ENCODE data around the gene GALNTL6.
"Not testable (repeated sequence)": the region's sequence is repeated elsewhere in the genome, so short reads cannot be mapped to it uniquely, and the experiment has no call there.

GALNTL6 gene

DNA sequence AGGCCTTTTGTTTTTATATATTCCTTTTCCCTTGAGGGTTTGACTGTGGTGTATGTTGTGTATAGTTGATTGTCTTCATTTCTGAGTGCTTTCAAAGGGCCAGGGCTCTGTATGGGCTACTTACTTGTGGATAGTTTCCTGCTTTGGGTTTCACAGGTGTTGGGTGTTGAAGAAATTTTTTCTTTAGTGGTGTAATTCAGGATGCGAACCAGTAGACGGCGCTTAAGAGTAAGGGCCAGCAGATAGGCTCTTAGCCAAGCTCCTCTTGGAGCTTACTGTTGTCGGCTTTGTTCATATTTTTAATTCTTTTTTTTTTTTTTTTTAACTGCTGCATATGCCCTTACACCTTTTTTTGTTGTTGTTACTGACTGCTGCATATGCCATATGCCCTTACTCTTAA, 1079.1 kb downstream of the GALNTL6 start:
- Histone ChIP-seq H3K27ac (ENCODE audit: low read depth, low read length, severe bottlenecking) (no peak overlapping the region), H3K9me3 (ENCODE audit: control insufficient read depth, low read length) (peaks cover 6% of the 10 kb centered on the region), H3K4me1 (ENCODE audit: control insufficient read depth, insufficient read depth, low read length, poor library complexity, severe bottlenecking) (no peaks in the 10 kb centered on the region), H3K4me3 (ENCODE audit: extremely low read depth, insufficient read depth, low read length, poor library complexity, severe bottlenecking) (no peak overlapping the region), H3K36me3 (ENCODE audit: control insufficient read depth, insufficient read depth, low read length) (no peaks in the 10 kb centered on the region)
- no CpG with 5 or more reads among the region's 4 CpGs for WGBS, 2 experiments (ENCODE audit: insufficient coverage in 2 of 2)

DNA sequence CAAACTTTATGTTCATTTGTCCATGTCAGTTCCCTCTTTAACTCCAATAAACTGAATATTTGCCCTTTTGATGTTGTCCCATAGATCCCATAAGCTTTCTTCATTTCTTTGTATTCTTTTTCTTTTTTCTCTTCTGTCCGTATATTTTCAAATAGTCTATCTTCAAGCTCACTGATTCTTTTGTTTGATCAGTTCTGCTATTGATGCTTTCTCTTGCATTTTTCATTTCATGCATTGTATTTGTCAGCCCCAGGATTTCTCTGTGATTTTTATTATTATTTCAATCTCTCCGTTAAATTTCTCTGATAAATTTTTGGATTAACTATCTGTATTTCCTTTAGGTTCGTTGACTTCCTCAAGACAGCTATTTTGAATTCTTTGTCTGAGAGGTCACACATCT, 1082.5 kb downstream of the GALNTL6 start:
- H3K4me3 ChIP-seq (ENCODE audit: extremely low read depth, insufficient read depth, low read length, poor library complexity, severe bottlenecking): no peak overlapping the region
- no peak overlapping the region for H3K27ac ChIP-seq (ENCODE audit: low read depth, low read length, severe bottlenecking)
- 100% methylated on average over 1 of the region's 3 CpGs; no CpG with 5 or more reads in 1 of the 2 experiments for WGBS, 2 experiments (ENCODE audit: insufficient coverage in 2 of 2)
- H3K4me1 ChIP-seq (ENCODE audit: control insufficient read depth, insufficient read depth, low read length, poor library complexity, severe bottlenecking): no peaks in the 10 kb centered on the region
- no peaks in the 10 kb centered on the region for H3K36me3 ChIP-seq (ENCODE audit: control insufficient read depth, insufficient read depth, low read length)
- peaks cover 6% of the 10 kb centered on the region for H3K9me3 ChIP-seq (ENCODE audit: control insufficient read depth, low read length)

DNA sequence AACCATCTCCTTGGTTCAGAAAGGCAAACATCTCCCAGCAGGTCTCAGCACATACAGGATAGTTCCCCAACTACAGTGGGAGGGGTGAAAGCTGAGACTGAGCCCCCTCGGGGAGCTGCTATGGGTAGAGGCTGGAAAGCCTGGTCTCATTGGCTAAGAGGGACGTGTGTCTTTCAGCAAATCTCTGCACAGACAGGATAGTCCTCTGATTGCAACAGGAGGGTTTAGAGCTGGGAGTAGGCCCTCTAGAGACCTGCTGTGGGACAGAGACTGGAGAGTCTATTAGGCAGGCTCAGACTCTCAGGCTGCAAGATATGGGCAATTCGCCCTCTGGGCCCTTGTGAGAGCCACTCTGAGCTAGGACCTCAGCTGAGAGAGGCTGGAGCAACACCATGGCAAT, 1083.8 kb downstream of the GALNTL6 start:
- H3K9me3 ChIP-seq (ENCODE audit: control insufficient read depth, low read length): peaks cover 6% of the 10 kb centered on the region
- 79 to 92% methylated on average over 2 to 3 of the region's 3 CpGs for WGBS, 2 experiments (ENCODE audit: insufficient coverage in 2 of 2)

DNA sequence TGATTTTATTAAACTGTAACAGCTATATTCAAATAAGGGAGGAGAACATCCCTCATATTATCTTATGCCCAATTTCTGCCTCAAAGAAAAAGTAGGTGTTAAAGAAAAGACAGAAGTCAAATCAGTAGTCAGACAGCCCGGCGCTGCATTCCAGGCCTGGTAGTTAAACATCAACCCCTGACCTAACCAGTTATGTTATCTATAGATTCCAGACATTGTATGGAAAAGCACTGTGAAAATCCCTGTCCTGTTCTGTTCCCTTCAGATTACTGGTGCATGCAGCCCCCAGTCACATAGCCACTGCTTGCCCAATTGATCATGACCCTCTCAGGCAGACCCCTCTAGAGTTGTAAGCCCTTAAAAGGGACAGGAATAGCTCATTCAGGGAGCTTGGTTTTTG, 1085.5 kb downstream of the GALNTL6 start:
- no peak overlapping the region for H3K27ac ChIP-seq (ENCODE audit: low read depth, low read length, severe bottlenecking)
- no peak overlapping the region for H3K4me3 ChIP-seq (ENCODE audit: extremely low read depth, insufficient read depth, low read length, poor library complexity, severe bottlenecking)
- H3K36me3 ChIP-seq (ENCODE audit: control insufficient read depth, insufficient read depth, low read length): no peaks in the 10 kb centered on the region
- 100% methylated on average over 2 of the region's 2 CpGs; no CpG with 5 or more reads in 1 of the 2 experiments for WGBS, 2 experiments (ENCODE audit: insufficient coverage in 2 of 2)
- peaks cover 6% of the 10 kb centered on the region for H3K9me3 ChIP-seq (ENCODE audit: control insufficient read depth, low read length)
- H3K4me1 ChIP-seq (ENCODE audit: control insufficient read depth, insufficient read depth, low read length, poor library complexity, severe bottlenecking): no peaks in the 10 kb centered on the region

More for the DNA sequence above, 1083.8 kb downstream of the GALNTL6 start:
- H3K27ac ChIP-seq (ENCODE audit: low read depth, low read length, severe bottlenecking): no peak overlapping the region
- H3K4me1 ChIP-seq (ENCODE audit: control insufficient read depth, insufficient read depth, low read length, poor library complexity, severe bottlenecking): no peaks in the 10 kb centered on the region
- H3K4me3 ChIP-seq (ENCODE audit: extremely low read depth, insufficient read depth, low read length, poor library complexity, severe bottlenecking): no peak overlapping the region
- no peaks in the 10 kb centered on the region for H3K36me3 ChIP-seq (ENCODE audit: control insufficient read depth, insufficient read depth, low read length)

DNA sequence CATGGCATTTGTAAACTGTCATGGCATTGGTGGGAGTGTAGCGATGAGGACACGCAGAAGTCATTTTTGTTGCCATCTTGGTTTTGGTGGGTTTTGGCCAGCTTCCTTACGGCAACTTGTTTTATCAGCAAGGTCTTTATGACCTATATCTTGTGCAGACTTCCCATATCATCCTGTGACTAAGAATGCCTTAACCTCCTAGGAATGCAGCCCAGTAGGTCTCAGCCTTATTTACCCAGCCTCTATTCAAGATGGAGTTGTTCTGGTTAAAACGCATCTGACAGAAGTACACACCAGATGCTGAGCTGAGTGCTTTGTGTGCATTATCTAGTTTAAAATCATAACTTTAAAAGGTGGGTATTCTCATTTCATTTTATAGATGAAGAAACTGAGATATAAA, 1086.7 kb downstream of the GALNTL6 start:
- H3K9me3 ChIP-seq (ENCODE audit: control insufficient read depth, low read length): peaks cover 6% of the 10 kb centered on the region
- H3K36me3 ChIP-seq (ENCODE audit: control insufficient read depth, insufficient read depth, low read length): no peaks in the 10 kb centered on the region
- H3K4me1 ChIP-seq (ENCODE audit: control insufficient read depth, insufficient read depth, low read length, poor library complexity, severe bottlenecking): no peaks in the 10 kb centered on the region
- no peak overlapping the region for H3K4me3 ChIP-seq (ENCODE audit: extremely low read depth, insufficient read depth, low read length, poor library complexity, severe bottlenecking)
- WGBS, 2 experiments (ENCODE audit: insufficient coverage in 2 of 2): 92% methylated on average over 2 of the region's 4 CpGs; no CpG with 5 or more reads in 1 of the 2 experiments
- no peak overlapping the region for H3K27ac ChIP-seq (ENCODE audit: low read depth, low read length, severe bottlenecking)

DNA sequence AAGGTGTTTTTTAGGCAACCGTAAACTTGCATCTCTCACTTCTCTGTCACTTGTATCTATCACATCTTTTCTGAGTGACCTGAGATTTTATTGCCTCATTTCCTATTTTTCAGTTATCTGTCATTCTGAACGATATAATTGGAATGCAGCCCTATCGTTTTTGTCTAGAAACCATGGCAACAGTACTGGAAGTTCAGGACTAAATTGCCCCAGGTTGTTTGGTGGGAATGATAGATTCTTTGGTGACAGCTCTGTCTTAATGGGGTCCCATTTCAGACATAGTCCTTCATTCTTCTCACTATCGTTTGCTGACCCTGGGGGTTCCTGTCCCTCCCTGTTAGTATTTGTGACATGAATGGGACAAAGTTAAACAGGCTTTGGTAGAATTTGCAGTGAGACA, 1087.7 kb downstream of the GALNTL6 start:
- H3K9me3 ChIP-seq (ENCODE audit: control insufficient read depth, low read length): peaks cover 6% of the 10 kb centered on the region
- H3K4me1 ChIP-seq (ENCODE audit: control insufficient read depth, insufficient read depth, low read length, poor library complexity, severe bottlenecking): no peaks in the 10 kb centered on the region
- peak overlapping the region; percentile 81 for H3K27ac ChIP-seq (ENCODE audit: low read depth, low read length, severe bottlenecking)
- no peaks in the 10 kb centered on the region for H3K36me3 ChIP-seq (ENCODE audit: control insufficient read depth, insufficient read depth, low read length)
- no peak overlapping the region for H3K4me3 ChIP-seq (ENCODE audit: extremely low read depth, insufficient read depth, low read length, poor library complexity, severe bottlenecking)
- WGBS, 2 experiments (ENCODE audit: insufficient coverage in 2 of 2): 83 to 100% methylated on average over 1 of the region's 4 CpGs

DNA sequence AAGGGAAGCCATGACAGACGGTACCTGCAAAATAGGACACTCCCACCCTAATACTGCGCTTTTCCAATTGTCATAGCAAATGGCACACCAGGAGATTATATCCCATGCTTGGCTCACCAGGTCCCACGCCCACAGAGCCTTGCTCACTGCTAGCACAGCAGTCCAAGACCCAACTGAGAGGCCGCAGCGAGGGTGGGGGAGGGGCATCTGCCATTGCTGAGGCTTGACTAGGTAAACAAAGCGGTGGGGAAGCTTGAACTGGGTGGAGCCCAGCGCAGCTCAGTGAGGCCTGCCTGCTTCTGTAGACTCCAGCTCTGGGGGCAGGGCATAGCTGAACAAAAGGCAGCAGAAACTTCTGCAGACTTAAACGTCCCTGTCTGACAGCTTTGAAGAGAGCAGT, 1099.3 kb downstream of the GALNTL6 start:
- not testable (repeated sequence) for H3K4me3 ChIP-seq (ENCODE audit: extremely low read depth, insufficient read depth, low read length, poor library complexity, severe bottlenecking); H3K27ac ChIP-seq (ENCODE audit: low read depth, low read length, severe bottlenecking); H3K9me3 ChIP-seq (ENCODE audit: control insufficient read depth, low read length); H3K4me1 ChIP-seq (ENCODE audit: control insufficient read depth, insufficient read depth, low read length, poor library complexity, severe bottlenecking); H3K36me3 ChIP-seq (ENCODE audit: control insufficient read depth, insufficient read depth, low read length)
- 91 to 93% methylated on average over 7 of the region's 8 CpGs for WGBS, 2 experiments (ENCODE audit: insufficient coverage in 2 of 2)

DNA sequence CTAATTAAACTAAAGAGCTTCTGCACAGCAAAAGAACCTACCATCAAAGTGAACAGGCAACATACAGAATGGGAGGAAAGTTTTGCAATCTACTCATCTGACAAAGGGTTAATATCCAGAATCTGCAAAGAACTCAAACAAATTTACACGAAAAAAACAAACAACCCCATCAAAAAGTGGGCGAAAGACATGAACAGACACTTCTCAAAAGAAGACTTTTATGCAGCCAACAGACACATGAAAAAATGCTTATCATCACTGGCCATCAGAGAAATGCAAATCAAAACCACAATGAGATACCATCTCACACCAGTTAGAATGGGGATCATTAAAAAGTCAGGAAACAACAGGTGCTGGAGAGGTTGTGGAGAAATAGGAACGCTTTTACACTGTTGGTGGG, 1104.2 kb downstream of the GALNTL6 start:
- WGBS, 2 experiments (ENCODE audit: insufficient coverage in 2 of 2): 83 to 87% methylated on average over 2 of the region's 3 CpGs
- H3K4me3 ChIP-seq (ENCODE audit: extremely low read depth, insufficient read depth, low read length, poor library complexity, severe bottlenecking); H3K36me3 ChIP-seq (ENCODE audit: control insufficient read depth, insufficient read depth, low read length); H3K27ac ChIP-seq (ENCODE audit: low read depth, low read length, severe bottlenecking); H3K4me1 ChIP-seq (ENCODE audit: control insufficient read depth, insufficient read depth, low read length, poor library complexity, severe bottlenecking); H3K9me3 ChIP-seq (ENCODE audit: control insufficient read depth, low read length): not testable (repeated sequence)

DNA sequence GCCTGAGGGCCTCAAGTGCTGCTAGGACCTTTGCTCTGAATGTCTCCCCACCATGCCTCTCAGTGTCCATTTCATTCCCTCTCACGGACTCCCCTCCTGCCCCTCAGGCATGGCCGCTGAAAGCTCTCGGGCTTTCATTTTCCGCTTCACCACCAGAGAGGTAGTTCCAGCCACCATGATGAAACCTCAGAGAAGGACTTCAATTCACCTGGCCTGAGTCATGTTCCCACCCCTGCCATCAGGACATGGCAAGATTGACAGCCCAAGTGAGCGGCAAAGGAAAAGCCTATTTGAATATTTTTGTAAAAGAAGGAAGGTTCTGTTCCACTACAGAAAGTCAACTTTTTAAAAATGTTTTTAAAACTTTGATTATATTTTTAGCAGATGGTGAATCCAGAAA, 1106.1 kb downstream of the GALNTL6 start:
- no peaks in the 10 kb centered on the region for H3K4me1 ChIP-seq (ENCODE audit: control insufficient read depth, insufficient read depth, low read length, poor library complexity, severe bottlenecking)
- H3K9me3 ChIP-seq (ENCODE audit: control insufficient read depth, low read length): no peaks in the 10 kb centered on the region
- WGBS, 2 experiments (ENCODE audit: insufficient coverage in 2 of 2): 78 to 98% methylated on average over 1 to 4 of the region's 5 CpGs
- H3K4me3 ChIP-seq (ENCODE audit: extremely low read depth, insufficient read depth, low read length, poor library complexity, severe bottlenecking): no peak overlapping the region
- H3K27ac ChIP-seq (ENCODE audit: low read depth, low read length, severe bottlenecking): no peak overlapping the region
- H3K36me3 ChIP-seq (ENCODE audit: control insufficient read depth, insufficient read depth, low read length): no peaks in the 10 kb centered on the region

DNA sequence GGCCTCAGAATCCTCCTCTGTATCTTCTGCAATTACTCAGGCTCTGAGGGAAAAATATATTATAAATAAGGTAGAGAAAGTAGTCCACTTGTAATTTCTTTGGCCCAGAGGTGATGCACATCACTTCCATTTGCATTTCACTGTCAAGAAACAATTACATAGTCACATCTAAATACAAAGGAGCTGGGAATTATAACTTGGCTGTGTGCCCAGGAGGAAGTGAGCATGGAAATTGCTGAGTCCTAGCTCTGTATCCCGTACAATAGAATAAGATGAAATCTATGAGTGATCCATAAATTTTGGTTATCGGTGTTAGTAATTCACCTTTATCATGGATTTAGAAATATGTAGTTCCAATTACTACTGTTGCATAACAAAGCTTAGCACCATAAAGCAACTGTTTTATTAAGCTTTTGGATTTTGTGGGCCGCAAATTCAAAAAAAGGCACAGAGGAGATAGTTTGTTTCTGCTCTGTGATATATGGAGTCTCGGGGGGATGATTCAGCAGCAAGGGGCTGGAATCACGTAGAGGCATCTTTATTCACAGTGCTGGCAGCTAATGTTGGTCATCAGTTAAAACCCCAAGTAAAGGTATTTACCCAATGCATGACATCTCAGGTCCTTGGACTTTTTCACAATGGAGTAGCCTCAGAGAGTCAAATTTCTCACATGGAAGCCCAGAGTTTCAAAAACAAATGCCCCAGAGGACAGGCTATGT, 1114.1 kb downstream of the GALNTL6 start:
- H3K4me3 ChIP-seq (ENCODE audit: extremely low read depth, insufficient read depth, low read length, poor library complexity, severe bottlenecking): no peak overlapping the region
- WGBS, 2 experiments (ENCODE audit: insufficient coverage in 2 of 2): 89 to 90% methylated on average over 3 to 4 of the region's 5 CpGs

DNA sequence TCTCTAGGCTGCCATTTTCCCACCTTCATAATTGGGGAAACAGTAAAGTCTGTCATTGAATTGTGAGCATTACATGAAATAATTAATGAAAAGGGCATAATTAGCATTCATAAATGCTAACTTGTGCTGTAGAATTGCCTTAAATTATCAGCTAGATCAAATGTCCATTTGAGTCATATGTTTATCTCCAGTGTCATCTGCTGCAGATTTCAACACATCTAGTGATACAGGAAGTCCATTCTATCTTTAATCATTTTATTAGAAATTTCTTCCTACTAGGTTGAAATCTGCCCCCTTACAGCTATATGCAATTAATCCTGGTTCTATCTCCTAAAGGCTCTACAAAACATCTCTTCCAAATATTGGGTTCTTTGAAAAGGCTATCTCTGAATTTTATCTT, 1115.1 kb downstream of the GALNTL6 start:
- Histone ChIP-seq H3K9me3 (ENCODE audit: control insufficient read depth, low read length) (no peaks in the 10 kb centered on the region), H3K4me1 (ENCODE audit: control insufficient read depth, insufficient read depth, low read length, poor library complexity, severe bottlenecking) (no peaks in the 10 kb centered on the region), H3K4me3 (ENCODE audit: extremely low read depth, insufficient read depth, low read length, poor library complexity, severe bottlenecking) (no peak overlapping the region), H3K36me3 (ENCODE audit: control insufficient read depth, insufficient read depth, low read length) (no peaks in the 10 kb centered on the region), H3K27ac (ENCODE audit: low read depth, low read length, severe bottlenecking) (no peak overlapping the region)

More for the DNA sequence above, 1114.1 kb downstream of the GALNTL6 start:
- H3K4me1 ChIP-seq (ENCODE audit: control insufficient read depth, insufficient read depth, low read length, poor library complexity, severe bottlenecking): no peaks in the 10 kb centered on the region
- H3K9me3 ChIP-seq (ENCODE audit: control insufficient read depth, low read length): no peaks in the 10 kb centered on the region
- no peak overlapping the region for H3K27ac ChIP-seq (ENCODE audit: low read depth, low read length, severe bottlenecking)
- H3K36me3 ChIP-seq (ENCODE audit: control insufficient read depth, insufficient read depth, low read length): no peaks in the 10 kb centered on the region
